ENCODE results near the gene ATP4B. TPM values are rescaled to one million over a fixed set of nuclear protein-coding genes. Genes with fewer than 3 reads are reported as not detected.
A peak's percentile ranks its signal among the peaks of the same experiment; 100 is the strongest.

ATP4B gene
- total RNA-seq, 1 donor from 2014 or later, result not detected

DNA sequence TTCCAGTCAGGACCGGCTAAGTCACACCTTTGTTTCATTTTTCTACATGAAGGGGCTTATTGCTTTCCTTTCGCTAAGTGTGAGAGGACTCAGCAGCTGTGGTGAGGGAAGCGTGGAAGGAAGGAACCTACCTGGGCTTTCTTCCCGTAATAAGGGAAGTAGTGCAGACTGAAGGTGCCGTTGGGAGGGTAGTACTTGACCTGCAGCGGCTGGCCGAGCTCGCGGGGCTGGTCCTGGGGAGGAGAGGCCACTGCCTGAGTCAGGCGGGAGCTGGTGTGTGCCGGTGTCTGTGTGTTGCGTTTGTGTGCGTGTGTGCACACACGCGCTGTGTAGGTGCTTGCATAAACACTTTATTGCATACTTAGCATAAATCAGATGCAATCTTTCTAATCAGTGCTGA, 7.7 kb downstream of the ATP4B start:
- Mint-ChIP-seq H3K4me3 (ENCODE audit: unreplicated experiment) (no peak overlapping the region), H3K4me1 (ENCODE audit: low read depth) (peaks cover 44% of the 10 kb centered on the region), H3K9me3 (ENCODE audit: low read depth) (no peaks in the 10 kb centered on the region), H3K27ac (ENCODE audit: unreplicated experiment) (no peak overlapping the region), H3K36me3 (ENCODE audit: low read depth) (no peaks in the 10 kb centered on the region), H3K27me3 (ENCODE audit: low read depth) (no peaks in the 10 kb centered on the region)
- DNase-seq (ENCODE audit: low spot score), result no peak
- TF ChIP-seq CTCF (IDR thresholded peaks at IDR 0.05), result no peak

- no peaks in the 10 kb centered on the region for H3K27me3 Mint-ChIP-seq (ENCODE audit: low read depth)
- H3K9me3 Mint-ChIP-seq (ENCODE audit: low read depth), result no peaks in the 10 kb centered on the region
- H3K4me1 Mint-ChIP-seq (ENCODE audit: low read depth), result peaks cover 42% of the 10 kb centered on the region
- H3K36me3 Mint-ChIP-seq (ENCODE audit: low read depth), result no peaks in the 10 kb centered on the region
- no peak overlapping the region for H3K27ac Mint-ChIP-seq (ENCODE audit: unreplicated experiment)
- no peak overlapping the region for H3K4me3 Mint-ChIP-seq (ENCODE audit: unreplicated experiment)
- no peak for TF ChIP-seq CTCF (IDR thresholded peaks at IDR 0.05)
- DNase-seq (ENCODE audit: low spot score), result no peak
Observed at GRCh38 chr13:113649212-113649611, 8.8 kb downstream of the ATP4B start.

DNA sequence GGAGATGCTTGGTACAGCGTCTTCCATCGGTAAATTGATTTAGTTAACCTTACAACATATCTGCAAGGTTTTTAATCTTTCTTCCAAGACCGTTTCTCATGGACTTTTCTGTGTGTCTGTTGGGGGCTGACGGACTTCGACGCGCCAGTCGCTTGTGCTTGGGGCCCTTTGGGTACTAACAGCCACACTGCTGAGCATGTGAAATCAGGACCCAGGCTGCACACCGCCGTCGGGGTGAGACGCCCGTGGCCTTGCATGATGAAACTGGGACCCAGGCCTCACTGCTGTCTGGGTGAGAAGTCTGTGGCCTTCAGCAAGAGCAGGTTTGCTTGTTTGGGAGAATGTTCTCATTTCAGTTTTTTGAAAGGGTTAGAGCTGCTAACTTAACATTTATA, 9.8 kb downstream of the ATP4B start:
- Mint-ChIP-seq H3K27me3 (ENCODE audit: low read depth) (no peaks in the 10 kb centered on the region), H3K4me1 (ENCODE audit: low read depth) (peaks cover 32% of the 10 kb centered on the region), H3K27ac (ENCODE audit: unreplicated experiment) (no peak overlapping the region)

DNA sequence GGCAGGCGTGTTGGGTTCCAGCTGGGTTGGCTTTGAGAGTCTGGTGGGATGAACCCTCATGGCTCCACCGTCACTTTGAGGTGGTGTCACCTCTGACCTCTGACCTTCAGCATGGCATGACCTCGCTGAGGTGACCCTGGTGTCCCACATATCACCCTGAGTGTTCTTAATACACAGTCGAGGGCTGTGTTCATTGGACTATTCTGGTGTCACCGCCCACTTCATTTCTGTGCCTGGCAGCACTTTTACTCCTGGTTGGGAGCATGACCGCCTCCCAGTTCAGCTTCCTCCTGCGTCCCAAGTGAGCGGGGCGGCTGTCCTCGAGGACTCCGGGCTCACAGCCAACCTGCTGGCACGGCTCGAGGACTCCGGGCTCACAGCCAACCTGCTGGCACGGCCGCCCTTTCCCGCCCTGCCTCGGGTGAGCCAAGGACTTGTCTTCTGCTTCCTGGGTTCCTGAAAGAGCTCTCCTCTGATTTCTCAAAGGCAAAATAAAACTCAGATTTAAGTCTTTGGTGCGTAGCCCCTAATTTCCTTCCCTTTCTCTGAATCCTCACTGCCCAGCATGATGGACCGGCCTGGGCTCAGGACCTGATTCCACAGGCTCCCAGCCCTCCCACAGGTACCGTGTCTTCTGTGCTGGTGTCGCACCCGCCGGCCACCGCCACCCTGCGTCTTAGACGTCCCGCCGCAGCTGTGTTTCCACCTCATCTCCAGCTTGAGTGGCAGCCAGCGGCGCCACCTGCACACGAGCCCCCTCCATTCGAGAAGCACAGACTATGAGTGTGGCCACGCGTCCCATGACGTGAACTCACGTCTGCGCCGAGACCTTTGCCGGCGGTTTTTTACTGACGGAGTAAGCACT, 10.4 kb downstream of the ATP4B start:
- Mint-ChIP-seq H3K27me3 (ENCODE audit: low read depth) (no peaks in the 10 kb centered on the region), H3K4me1 (ENCODE audit: low read depth) (peaks cover 26% of the 10 kb centered on the region), H3K9me3 (ENCODE audit: low read depth) (no peaks in the 10 kb centered on the region), H3K36me3 (ENCODE audit: low read depth) (peaks cover 3% of the 10 kb centered on the region), H3K4me3 (ENCODE audit: unreplicated experiment) (no peak overlapping the region), H3K27ac (ENCODE audit: unreplicated experiment) (peak overlapping the region; percentile 53)
- peak; percentile 95 for DNase-seq (ENCODE audit: low spot score)
- TF ChIP-seq CTCF (IDR thresholded peaks at IDR 0.05), result no peak

More for the DNA sequence above, 9.8 kb downstream of the ATP4B start:
- DNase-seq (ENCODE audit: low spot score), result no peak
- Mint-ChIP-seq H3K4me3 (ENCODE audit: unreplicated experiment) (no peak overlapping the region), H3K9me3 (ENCODE audit: low read depth) (no peaks in the 10 kb centered on the region), H3K36me3 (ENCODE audit: low read depth) (no peaks in the 10 kb centered on the region)
- TF ChIP-seq CTCF (IDR thresholded peaks at IDR 0.05), result no peak

- H3K4me1 Mint-ChIP-seq (ENCODE audit: low read depth), result peaks cover 26% of the 10 kb centered on the region
- peaks cover 2% of the 10 kb centered on the region for H3K9me3 Mint-ChIP-seq (ENCODE audit: low read depth)
- H3K27me3 Mint-ChIP-seq (ENCODE audit: low read depth), result no peaks in the 10 kb centered on the region
- no peak overlapping the region for H3K4me3 Mint-ChIP-seq (ENCODE audit: unreplicated experiment)
- TF ChIP-seq CTCF (IDR thresholded peaks at IDR 0.05), result no peak
- H3K27ac Mint-ChIP-seq (ENCODE audit: unreplicated experiment), result peak overlapping the region; percentile 53
- peak; percentile 65 for DNase-seq (ENCODE audit: low spot score)
- H3K36me3 Mint-ChIP-seq (ENCODE audit: low read depth), result peaks cover 10% of the 10 kb centered on the region
Observed at GRCh38 chr13:113646921-113647340, 11.1 kb downstream of the ATP4B start.

Data from chondrocyte (in vitro differentiated cells).